Thyroid gland (tissue), 4 donors: ENCODE data around the gene KCNIP1. TPM values are rescaled to one million over a fixed set of nuclear protein-coding genes. Genes with fewer than 3 reads are reported as not detected.

Source experiments
- DNase-seq, 2 donors: peaks; one replicate each; pipeline ENCODE4 v3.0.0-alpha.2; 2019
- H3K27ac ChIP-seq, 3 donors: fragments of 200-600 bp; sonication (generic); 1 replicate in 2 of 3; 2 replicates in 1 of 3; pipeline ENCODE4 v1.5.1; 2016 to 2019; ENCODE audit warnings: mild to moderate bottlenecking in 1 of 3, moderate library complexity in 1 of 3
- H3K27me3 ChIP-seq: fragments of 200-600 bp; sonication (generic); one replicate; pipeline ENCODE4 v1.5.1; 2019
- H3K36me3 ChIP-seq, 2 donors: fragments of 200-600 bp; sonication (generic); one replicate each; pipeline ENCODE4 v1.5.1; 2016 to 2019
- H3K4me1 ChIP-seq, 2 donors: fragments of 200-600 bp; sonication (generic); one replicate each; pipeline ENCODE4 v1.5.1; 2017 to 2019
- H3K4me3 ChIP-seq, 3 donors: fragments of 200-600 bp; sonication (generic); replicated peaks in 1 of 3; 1 replicate in 2 of 3; 2 replicates in 1 of 3; pipeline ENCODE4 v1.5.1; 2016; ENCODE audit warnings: mild to moderate bottlenecking in 1 of 3
- H3K9me3 ChIP-seq: fragments of 200-600 bp; sonication (generic); one replicate; pipeline ENCODE4 v1.5.1; 2017
- POLR2A ChIP-seq, 2 donors: fragments of 450-650 bp; IDR thresholded peaks; one replicate each; pipeline ENCODE4 v1.6.1; 2017; ENCODE audit warnings: antibody characterized with exemption in 2 of 2, mild to moderate bottlenecking in 2 of 2, moderate library complexity in 1 of 2
- WGBS, 2 donors: methylation state at CpG; one replicate each; pipeline ENCODE4 v1.1.5; 2017; 5-methylcytosine and 5-hydroxymethylcytosine counted together
- intact Hi-C: fragments of 100-400 bp; cut with DNase I; formaldehyde crosslinking; loops from one replicate; pipeline ENCODE4 v1.15.1; 2023
- total RNA-seq, 4 donors: library from RNA; depleted of rRNA; stranded (reverse); fragments of >200 nt; gene quantifications; one replicate each; pipeline ENCODE4 v1.2.3, GENCODE V29; 2016
- TF ChIP-seq, protein P1 (sequence below), 6 experiments: fragments of 200-600 bp in 3 of 6; fragments of 450-650 bp in 3 of 6; sonication (generic) in 3 of 6; IDR thresholded peaks; one replicate each; pipeline ENCODE4 v1.5.1; 2016 to 2019; ENCODE audit warnings: antibody characterized with exemption in 6 of 6, mild to moderate bottlenecking in 2 of 6, inconsistent platforms in 1 of 6, moderate library complexity in 1 of 6

The KCNIP1 gene
- total RNA-seq, 4 donors from 2014 or later = 0.54 to 1.7 TPM; not detected in 2

DNA sequence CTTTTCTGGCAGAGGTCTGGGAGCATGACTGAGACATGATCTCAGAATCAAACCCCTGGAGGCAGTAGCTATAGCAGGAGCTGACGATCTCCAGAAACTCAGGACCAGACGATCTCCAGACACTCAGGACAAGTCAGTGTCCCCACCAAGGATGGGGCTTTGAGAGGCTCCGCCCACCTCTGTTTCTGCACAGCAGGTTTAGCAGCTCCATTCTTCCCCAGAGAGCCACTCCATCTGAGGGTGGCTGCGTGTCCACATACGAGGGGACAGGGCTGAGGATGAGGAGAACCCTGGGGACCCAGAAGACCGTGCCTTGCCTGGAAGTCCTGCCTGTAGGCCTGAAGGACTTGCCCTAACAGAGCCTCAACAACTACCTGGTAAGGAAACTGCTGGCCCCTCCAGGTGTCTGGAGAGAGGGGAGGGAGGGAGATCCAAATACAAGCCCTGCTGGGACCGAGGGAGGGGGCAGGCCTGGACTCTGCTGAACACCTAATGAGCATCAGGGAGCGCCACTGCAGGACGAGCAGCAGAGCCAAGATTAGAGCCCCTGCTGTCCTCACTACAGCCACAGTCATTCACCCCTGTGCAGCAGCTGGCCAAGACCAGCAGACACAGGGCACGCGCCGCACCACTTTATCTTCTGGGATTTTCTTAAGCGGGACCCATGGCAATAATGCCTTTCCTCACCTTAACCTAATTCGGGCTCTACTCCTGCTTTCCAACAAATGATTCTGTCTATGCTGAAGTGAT is 279.9 kb downstream of the KCNIP1 start, which contains the start of gene GABRP:
GABRP (plus strand) TSS at position 228 of the 750 bp plus-strand sequence. CDS start 4,891 bp downstream, outside the sequence.
- H3K4me3 ChIP-seq = no peak within 1 kb of the TSS
- no peak within 1 kb of the TSS for H3K27ac ChIP-seq
- no peak for DNase-seq

DNA sequence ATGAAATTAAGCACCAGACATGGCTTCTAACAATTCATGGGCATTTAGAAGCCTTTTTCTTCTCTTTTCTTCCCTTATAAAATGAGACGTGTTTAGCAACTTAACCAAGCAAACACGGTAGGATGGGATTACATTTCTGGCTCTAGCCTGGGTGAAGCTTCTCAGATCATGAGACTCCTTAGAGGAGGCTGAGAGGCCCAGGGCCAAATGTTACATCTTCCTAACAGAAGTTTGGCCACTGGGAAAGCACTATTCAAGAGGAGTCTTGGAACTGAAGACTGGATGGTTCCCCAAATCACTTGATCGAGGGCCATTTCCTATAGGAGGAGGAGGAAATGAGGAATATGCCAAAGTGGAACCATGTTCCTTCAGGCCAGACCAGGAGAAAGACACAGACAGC is 281.6 kb downstream of the KCNIP1 start:
- Histone ChIP-seq H3K36me3 (no peaks in the 10 kb centered on the region), H3K27ac (no peak overlapping the region), H3K9me3 (no peaks in the 10 kb centered on the region), H3K27me3 (no peaks in the 10 kb centered on the region), H3K4me3 (no peak overlapping the region), H3K4me1 (peaks cover 0 to 8% of the 10 kb centered on the region in 2 donors)
- no peak for DNase-seq
- intact Hi-C loops = no loop called here
- WGBS, 2 donors = 64 to 79% methylated on average over 3 of the region's 3 CpGs
- TF ChIP-seq POLR2A (IDR thresholded peaks at IDR 0.05) = no peak
- TF ChIP-seq, protein P1, sequence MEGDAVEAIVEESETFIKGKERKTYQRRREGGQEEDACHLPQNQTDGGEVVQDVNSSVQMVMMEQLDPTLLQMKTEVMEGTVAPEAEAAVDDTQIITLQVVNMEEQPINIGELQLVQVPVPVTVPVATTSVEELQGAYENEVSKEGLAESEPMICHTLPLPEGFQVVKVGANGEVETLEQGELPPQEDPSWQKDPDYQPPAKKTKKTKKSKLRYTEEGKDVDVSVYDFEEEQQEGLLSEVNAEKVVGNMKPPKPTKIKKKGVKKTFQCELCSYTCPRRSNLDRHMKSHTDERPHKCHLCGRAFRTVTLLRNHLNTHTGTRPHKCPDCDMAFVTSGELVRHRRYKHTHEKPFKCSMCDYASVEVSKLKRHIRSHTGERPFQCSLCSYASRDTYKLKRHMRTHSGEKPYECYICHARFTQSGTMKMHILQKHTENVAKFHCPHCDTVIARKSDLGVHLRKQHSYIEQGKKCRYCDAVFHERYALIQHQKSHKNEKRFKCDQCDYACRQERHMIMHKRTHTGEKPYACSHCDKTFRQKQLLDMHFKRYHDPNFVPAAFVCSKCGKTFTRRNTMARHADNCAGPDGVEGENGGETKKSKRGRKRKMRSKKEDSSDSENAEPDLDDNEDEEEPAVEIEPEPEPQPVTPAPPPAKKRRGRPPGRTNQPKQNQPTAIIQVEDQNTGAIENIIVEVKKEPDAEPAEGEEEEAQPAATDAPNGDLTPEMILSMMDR (IDR thresholded peaks at IDR 0.05) = no peak

More for the DNA sequence above, 279.9 kb downstream of the KCNIP1 start, which contains the start of gene GABRP:
- no peaks in the 10 kb centered on the region for H3K27me3 ChIP-seq
- TF ChIP-seq POLR2A (IDR thresholded peaks at IDR 0.05) = no peak
- TF ChIP-seq, protein P1 (IDR thresholded peaks at IDR 0.05) = no peak
- WGBS, 2 donors = 87 to 95% methylated on average over 7 to 14 of the region's 14 CpGs
- H3K9me3 ChIP-seq = no peaks in the 10 kb centered on the region
- no peaks in the 10 kb centered on the region for H3K36me3 ChIP-seq
- intact Hi-C loops = no loop called here
- H3K4me1 ChIP-seq = peaks cover 0 to 8% of the 10 kb centered on the region in 2 donors

Other genes with a start within 250 kb of the KCNIP1 start
- gene LCP2, start 206.2 kb upstream of the KCNIP1 start, total RNA-seq = 10 to 100 TPM in 1 of 4 donors, 1 to 10 TPM in 3; 3.2 to 22.7 (median 6.9) TPM
- gene KCNMB1, start 114.7 kb upstream of the KCNIP1 start, total RNA-seq = under 1 TPM; 0.20 to 0.29 (median 0.25) TPM